NCI-H82 treated with DMSO at 0.1 percent for 48 hours (cell line): Measurements from ENCODE around the gene ZNF239.
"Not testable (repeated sequence)": the region's sequence is repeated elsewhere in the genome, so short reads cannot be mapped to it uniquely, and the experiment has no call there.

Experiments
- DNase-seq: peaks from one replicate; lab custom pipeline; 2025; ENCODE audit not compliant: unreplicated experiment; lab: John Stamatoyannopoulos, UW

Gene ZNF239

GRCh38 chr10:43584051-43584450 lies 9.6 kb upstream of the ZNF239 start:
- no peak for DNase-seq

DNA sequence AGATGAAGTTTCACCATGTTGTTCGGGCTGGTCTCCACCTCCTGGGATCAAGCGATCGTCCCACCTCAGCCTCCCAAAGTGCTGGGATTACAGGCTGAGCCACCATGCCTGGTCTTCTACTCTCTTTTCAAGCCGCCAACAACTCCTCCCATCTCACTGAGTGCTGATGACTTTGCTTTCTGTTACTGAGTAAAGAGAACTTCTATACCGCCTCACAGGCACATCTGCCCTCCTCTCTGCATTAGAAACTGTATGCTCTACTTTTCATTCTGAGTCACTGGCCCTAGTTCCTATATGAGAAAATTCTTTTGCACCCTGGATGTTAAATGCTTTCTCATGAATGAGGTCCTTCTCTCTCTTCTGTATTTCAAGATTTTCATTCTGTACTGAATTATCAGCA lies 2.2 kb upstream of the ZNF239 start:
- no peak for DNase-seq

GRCh38 chr10:43576062-43576461 lies 1.6 kb upstream of the ZNF239 start:
- DNase-seq: no peak

- DNase-seq: no peak
These were observed 490 bp upstream of the ZNF239 start for GRCh38 chr10:43574906-43575305.

GRCh38 chr10:43573250-43574000 lies 991 bp downstream of the ZNF239 start:
- no peak for DNase-seq

DNA sequence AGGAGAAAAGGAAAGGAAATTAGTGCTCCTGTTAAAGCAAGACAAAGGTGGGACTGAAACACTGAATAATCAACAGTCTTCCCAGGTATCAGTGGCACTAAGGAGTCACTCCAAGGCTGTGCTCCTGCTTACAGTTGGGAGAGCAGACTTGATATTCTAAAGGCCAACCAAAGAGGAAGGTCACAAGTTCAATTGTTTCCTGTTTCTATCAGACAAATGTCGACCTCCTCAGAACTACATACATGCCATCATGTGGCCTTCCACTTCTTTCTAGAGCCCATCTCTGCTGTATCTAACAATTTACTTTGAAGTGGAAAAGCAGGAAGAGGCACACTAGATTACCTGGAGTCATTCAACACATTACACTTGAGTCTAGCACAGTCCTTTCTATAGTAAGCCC lies 3.4 kb downstream of the ZNF239 start:
- DNase-seq: no peak

- no peak for DNase-seq
These were observed 4.7 kb downstream of the ZNF239 start for GRCh38 chr10:43569681-43570080.

DNA sequence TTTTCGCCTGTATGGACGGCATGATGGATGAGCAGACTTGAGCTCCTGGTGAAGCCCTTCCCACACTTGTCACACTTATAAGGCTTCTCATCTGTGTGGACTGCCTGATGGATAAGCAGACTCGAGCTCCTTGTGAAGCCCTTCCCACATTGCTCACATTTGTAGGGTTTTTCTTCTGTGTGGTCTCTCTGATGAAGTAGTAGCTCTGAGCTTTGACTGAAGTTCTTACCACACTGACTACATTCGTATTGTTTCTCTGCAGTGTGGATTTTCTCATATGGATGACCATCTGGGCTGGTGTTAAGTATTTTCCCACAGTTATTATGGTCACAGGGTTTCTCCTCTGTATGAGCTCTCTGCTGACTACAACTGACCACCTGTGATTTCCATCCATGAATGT lies 17.2 kb downstream of the ZNF239 start:
- DNase-seq: no peak

DNA sequence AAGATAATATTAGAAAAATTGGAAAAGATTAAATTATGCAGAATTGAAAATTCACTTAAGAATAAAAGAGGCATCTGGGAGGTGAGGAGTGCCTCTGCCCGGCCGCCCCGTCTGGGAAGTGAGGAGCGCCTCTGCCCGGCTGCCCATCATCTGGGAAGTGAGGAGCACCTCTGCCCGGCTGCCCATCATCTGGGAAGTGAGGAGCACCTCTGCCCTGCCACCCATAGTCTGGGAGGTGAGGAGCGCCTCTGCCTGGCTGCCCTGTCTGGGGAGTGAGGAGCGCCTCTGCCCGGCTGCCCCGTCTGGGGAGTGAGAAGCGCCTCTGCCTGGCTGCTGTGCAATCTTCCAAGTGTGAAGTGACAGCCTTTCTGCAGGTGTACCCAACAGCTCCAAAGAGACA lies 30.7 kb downstream of the ZNF239 start:
- not testable (repeated sequence) for DNase-seq

DNA sequence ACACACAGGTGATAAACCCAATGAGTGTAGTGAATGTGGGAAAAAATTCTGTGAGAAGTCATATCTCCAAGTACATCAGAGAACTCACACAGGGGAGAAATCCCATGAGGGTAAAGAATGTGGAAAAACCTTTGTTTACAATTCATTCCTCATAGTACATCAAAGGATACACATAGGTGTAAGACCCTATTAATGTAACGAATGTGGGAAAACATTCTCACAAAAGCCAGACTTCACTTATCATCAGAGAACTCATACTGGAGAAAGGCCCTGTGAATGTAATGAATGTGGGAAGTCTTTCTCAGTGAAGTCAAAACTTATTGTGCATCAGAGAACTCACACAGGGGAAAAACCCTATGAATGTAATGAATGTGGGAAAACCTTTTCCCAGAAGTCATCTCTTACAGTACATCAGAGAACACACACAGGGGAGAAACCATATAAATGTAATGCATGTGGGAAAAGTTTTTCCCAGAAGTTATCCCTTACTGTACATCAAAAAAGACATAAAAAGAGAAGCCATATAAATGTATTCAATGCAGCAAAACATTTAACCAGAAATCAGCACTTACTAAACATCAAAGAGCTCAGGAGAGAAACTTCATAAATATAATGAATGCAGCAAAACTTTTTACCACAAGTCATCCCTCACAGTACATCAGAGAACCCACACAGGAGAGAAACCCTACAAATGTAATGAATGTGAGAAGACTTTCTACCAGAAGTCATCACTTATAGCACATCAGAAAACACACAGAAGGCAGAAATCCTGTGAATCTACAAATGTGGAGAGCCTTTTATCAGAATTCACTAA lies 49.8 kb downstream of the ZNF239 start:
- no peak for DNase-seq
